ENCODE data around the gene ADAMTS17.

ADAMTS17 gene

GRCh38 chr15:100053474-100054121 lies 288.2 kb downstream of the ADAMTS17 start:
- peak; percentile 51 for DNase-seq (ENCODE audit: low read depth, low spot score)

- DNase-seq (ENCODE audit: low read depth, low spot score) = no peak
These were observed 288.9 kb downstream of the ADAMTS17 start for GRCh38 chr15:100052716-100053473.

- DNase-seq (ENCODE audit: low read depth, low spot score) = no peak
These were observed 290.6 kb downstream of the ADAMTS17 start for GRCh38 chr15:100050877-100051786.

GRCh38 chr15:100049936-100050876 lies 291.6 kb downstream of the ADAMTS17 start:
- DNase-seq (ENCODE audit: low read depth, low spot score) = no peak

DNA sequence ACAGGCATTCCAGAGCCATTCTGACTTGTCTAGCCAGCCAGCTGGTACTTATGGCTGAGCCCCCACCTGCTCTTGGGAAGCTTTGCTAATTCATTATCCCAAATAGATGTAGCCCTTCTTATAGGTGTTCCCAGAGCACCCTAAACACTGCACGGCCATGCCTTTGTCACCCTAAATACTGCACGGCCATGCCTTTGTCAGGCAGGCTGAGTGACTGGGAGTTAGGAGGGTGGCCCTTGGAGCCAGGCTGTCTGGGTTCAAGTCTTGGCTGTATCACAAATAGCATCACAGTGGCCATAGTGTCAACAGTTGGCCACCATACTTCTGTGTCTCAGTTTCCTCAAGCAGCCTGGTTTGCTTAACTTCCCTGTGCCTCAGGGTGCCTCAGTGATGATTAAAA lies 292.3 kb downstream of the ADAMTS17 start:
- no peak for DNase-seq (ENCODE audit: low read depth, low spot score)

- no peak for DNase-seq (ENCODE audit: low read depth, low spot score)
These were observed 293.0 kb downstream of the ADAMTS17 start for GRCh38 chr15:100048736-100049135.

- no peak for DNase-seq (ENCODE audit: low read depth, low spot score)
These were observed 298.1 kb downstream of the ADAMTS17 start for GRCh38 chr15:100043692-100044091.

GRCh38 chr15:100043068-100043641 lies 298.6 kb downstream of the ADAMTS17 start:
- peak; percentile 83 for DNase-seq (ENCODE audit: low read depth, low spot score)

DNA sequence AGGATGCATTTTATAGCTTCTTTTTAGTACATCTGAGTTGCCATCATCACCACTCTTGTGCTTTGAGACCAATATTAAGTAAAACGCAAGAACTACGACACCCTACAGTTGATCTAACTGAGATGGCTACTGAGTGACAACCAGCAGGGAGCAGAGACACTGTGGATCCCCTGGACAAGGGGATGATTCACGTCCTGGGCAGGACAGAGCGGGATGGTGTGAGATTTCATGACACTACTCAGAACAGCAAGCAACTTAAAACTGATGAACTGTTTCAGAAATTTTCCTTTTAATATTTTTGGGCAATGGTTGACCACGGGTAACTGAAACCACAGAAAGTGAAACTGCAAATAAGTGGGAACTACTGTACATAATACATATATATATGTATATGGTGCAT lies 299.2 kb downstream of the ADAMTS17 start:
- no peak for DNase-seq (ENCODE audit: low read depth, low spot score)

DNA sequence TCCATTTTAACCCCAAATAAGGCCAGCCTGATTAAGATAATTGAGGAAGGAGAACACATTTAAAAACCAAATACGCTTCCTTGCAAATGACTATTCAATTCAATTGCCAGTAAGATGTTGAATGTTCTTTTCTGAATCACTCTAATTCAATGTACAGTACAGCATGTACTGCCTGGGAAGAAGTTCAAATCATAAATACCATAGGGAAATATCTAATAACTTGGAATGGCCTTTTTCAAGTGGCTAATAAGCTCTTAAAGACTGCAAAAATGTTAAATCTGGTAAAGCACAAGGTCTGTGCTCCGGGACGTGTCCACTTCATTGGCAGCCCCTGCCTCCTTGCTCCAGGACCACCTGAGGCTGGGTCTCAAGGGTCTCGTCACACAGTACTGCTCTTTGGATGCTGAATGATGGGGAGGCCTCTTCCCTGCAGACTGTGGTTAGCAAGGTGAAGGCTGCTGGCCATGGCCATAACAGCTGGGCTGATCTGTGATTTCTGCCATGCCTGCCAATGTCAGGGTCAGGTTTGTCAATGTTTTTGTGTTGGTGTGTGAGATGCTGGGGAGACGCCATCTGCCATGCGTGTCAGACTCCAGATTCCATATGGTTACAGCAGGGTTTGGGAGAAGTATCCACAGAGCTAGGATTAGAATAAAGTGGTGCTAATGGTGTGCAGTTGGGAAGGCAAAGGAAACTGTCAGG lies 300.5 kb downstream of the ADAMTS17 start:
- no peak for DNase-seq (ENCODE audit: low read depth, low spot score)

DNA sequence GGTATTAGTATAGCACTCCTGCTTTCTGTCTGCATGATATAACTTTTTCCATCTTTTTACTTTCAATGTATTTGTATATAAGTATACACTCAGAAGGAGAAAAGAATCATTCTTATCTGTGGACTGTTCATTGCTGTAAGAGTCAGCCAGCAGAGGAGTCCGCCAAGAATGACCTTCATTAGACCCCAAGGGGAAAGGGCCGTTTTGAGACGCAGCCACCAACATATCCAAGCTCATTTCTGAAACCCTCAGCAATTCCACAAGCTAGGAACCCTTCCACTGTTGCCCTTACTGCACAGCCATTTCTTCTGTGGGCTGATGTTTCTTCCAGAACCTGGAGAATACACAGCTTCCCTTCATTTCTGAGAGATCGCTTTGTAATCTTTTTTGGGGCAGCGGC lies 301.8 kb downstream of the ADAMTS17 start:
- no peak for DNase-seq (ENCODE audit: low read depth, low spot score)

GRCh38 chr15:100038736-100039135 lies 303.0 kb downstream of the ADAMTS17 start:
- DNase-seq (ENCODE audit: low read depth, low spot score) = no peak

GRCh38 chr15:100037901-100038300 lies 303.9 kb downstream of the ADAMTS17 start:
- no peak for DNase-seq (ENCODE audit: low read depth, low spot score)

GRCh38 chr15:100036015-100036414 lies 305.8 kb downstream of the ADAMTS17 start:
- no peak for DNase-seq (ENCODE audit: low read depth, low spot score)

- DNase-seq (ENCODE audit: low read depth, low spot score) = no peak
These were observed 307.6 kb downstream of the ADAMTS17 start for GRCh38 chr15:100034191-100034590.

DNA sequence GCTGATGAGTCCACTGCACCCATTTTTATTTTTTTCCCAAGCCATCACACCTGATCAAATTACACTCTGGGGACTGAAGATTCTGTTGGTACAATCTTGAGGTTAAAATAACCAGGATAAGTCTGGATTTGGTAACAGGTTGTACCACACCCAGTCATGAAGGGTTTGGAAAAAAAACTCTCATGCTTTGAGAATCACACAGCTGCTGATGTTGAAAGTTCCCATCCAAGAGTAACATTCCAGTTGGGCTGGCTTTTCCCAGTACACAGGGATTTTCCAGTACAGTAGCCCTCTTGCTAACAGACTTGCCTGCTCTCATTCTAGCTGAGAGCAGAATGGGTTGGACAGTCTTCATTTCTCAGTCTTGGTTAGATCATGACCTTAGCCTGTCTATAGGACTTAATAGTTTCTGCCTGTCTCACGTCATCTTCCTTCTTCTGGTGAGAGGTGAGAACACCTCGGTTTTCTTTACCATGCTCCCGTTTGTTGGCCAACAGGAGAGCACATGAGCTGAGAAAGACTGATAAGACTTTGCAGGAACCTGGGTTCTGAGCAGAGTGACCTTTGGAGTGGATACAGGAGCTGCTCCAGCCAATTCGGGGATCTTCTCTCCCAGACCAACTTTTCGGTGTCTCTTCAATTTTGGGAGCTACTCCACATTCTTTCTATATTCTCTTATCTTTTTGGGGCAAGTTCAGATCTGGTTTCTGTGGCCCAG lies 308.5 kb downstream of the ADAMTS17 start:
- DNase-seq (ENCODE audit: low read depth, low spot score) = peak; percentile 56

- DNase-seq (ENCODE audit: low read depth, low spot score) = peak; percentile 39
These were observed 309.3 kb downstream of the ADAMTS17 start for GRCh38 chr15:100032358-100033085.

DNA sequence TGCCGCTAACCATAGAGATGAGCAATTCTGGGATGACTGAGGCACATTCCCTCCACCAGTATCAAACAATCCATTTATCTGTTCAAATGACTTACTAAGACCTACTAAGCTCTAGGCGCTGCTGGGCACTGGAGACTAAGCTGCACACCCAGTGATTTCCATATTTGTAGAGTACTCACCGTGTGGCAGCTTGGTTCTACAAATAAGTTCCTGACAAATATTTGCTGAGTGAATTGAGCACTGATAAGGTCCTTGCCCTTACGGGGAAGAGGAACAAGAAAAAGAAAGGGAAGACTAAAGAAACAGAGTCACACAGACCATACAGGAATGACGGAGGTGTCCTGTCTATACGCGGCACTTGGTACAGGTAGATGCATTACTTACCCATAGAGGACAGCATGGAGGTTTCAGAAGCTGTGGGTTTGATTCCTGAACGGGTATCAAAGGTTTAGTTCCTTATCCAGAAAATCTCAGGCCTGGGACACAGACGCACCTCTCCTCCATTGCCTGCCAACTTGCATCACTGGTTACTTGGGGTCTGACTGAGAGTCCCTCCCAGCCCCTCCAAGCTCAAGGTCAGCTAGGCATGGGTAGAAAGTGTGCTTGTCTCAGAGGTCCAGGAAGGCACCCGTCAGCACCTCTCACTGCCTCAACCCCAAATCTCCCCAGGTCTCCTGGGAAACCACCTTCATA lies 310.0 kb downstream of the ADAMTS17 start:
- DNase-seq (ENCODE audit: low read depth, low spot score) = no peak
